Body of pancreas (tissue), 4 donors: ENCODE data around the gene DENND5B.

ENCODE experiments used
- POLR2A ChIP-seq, 3 donors: fragments of 450-650 bp; IDR thresholded peaks; one replicate each; pipeline ENCODE4 v1.6.1; 2016; ENCODE audit warnings: antibody characterized with exemption in 3 of 3, mild to moderate bottlenecking in 2 of 3
- TF ChIP-seq, protein P1 (sequence below), 7 experiments: fragments of 450-650 bp in 4 of 7; fragments of 200-600 bp in 3 of 7; sonication (generic) in 3 of 7; IDR thresholded peaks; one replicate each; pipeline ENCODE4 v1.5.1; 2016 to 2019; ENCODE audit warnings: antibody characterized with exemption in 7 of 7

DNA sequence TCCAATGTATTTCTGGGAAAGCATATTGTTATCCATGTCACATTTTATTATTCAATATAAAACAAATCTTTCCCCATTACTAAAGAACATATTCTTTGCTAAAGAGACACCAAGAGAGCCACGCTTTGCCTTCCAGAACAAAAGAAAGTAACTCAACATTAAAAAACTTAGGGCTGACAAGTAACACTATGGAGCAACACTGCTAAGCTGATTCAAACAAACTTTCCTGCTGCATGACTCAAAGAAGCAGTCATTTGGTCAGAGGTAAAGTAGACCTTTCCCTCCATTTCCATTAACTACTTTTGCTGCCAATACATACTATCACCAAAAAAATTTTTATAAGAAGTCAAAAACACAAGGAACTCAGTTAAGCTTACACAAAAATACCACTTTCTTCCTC, 83.0 kb downstream of the DENND5B start:
- TF ChIP-seq, protein P1, sequence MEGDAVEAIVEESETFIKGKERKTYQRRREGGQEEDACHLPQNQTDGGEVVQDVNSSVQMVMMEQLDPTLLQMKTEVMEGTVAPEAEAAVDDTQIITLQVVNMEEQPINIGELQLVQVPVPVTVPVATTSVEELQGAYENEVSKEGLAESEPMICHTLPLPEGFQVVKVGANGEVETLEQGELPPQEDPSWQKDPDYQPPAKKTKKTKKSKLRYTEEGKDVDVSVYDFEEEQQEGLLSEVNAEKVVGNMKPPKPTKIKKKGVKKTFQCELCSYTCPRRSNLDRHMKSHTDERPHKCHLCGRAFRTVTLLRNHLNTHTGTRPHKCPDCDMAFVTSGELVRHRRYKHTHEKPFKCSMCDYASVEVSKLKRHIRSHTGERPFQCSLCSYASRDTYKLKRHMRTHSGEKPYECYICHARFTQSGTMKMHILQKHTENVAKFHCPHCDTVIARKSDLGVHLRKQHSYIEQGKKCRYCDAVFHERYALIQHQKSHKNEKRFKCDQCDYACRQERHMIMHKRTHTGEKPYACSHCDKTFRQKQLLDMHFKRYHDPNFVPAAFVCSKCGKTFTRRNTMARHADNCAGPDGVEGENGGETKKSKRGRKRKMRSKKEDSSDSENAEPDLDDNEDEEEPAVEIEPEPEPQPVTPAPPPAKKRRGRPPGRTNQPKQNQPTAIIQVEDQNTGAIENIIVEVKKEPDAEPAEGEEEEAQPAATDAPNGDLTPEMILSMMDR (IDR thresholded peaks at IDR 0.05): no peak
- no peak for TF ChIP-seq POLR2A (IDR thresholded peaks at IDR 0.05)
